Measurements from ENCODE around the gene TAF1D. TPM values are rescaled to one million over a fixed set of nuclear protein-coding genes. Genes with fewer than 3 reads are reported as not detected.
"Not testable (repeated sequence)": the region's sequence is repeated elsewhere in the genome, so short reads cannot be mapped to it uniquely, and the experiment has no call there.

The TAF1D gene
- total RNA-seq, 1 donor from 2014 or later = 83.2 TPM

GRCh38 chr11:93767018-93767417 lies 25.7 kb upstream of the TAF1D start:
- H3K4me3 ChIP-seq = no peak overlapping the region
- TF ChIP-seq, protein P1, sequence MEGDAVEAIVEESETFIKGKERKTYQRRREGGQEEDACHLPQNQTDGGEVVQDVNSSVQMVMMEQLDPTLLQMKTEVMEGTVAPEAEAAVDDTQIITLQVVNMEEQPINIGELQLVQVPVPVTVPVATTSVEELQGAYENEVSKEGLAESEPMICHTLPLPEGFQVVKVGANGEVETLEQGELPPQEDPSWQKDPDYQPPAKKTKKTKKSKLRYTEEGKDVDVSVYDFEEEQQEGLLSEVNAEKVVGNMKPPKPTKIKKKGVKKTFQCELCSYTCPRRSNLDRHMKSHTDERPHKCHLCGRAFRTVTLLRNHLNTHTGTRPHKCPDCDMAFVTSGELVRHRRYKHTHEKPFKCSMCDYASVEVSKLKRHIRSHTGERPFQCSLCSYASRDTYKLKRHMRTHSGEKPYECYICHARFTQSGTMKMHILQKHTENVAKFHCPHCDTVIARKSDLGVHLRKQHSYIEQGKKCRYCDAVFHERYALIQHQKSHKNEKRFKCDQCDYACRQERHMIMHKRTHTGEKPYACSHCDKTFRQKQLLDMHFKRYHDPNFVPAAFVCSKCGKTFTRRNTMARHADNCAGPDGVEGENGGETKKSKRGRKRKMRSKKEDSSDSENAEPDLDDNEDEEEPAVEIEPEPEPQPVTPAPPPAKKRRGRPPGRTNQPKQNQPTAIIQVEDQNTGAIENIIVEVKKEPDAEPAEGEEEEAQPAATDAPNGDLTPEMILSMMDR (IDR thresholded peaks at IDR 0.05) = no peak
- ATAC-seq (peak; percentile 52 to 72), DNase-seq (no peak)
- H3K4me1 ChIP-seq = no peaks in the 10 kb centered on the region
- H3K9me3 ChIP-seq = no peaks in the 10 kb centered on the region
- peaks cover 36% of the 10 kb centered on the region for H3K36me3 ChIP-seq
- H3K27ac ChIP-seq = no peak overlapping the region
- intact Hi-C loops (cut with DNase I) = no loop called here
- no peaks in the 10 kb centered on the region for H3K27me3 ChIP-seq (ENCODE audit: low read depth)

- Histone ChIP-seq H3K27ac (no peak overlapping the region), H3K4me1 (no peaks in the 10 kb centered on the region), H3K4me3 (no peak overlapping the region), H3K9me3 (no peaks in the 10 kb centered on the region), H3K36me3 (peaks cover 41% of the 10 kb centered on the region), H3K27me3 (ENCODE audit: low read depth) (no peaks in the 10 kb centered on the region)
- ATAC-seq = peak in 1 of 2 donors; percentile 37
- TF ChIP-seq, protein P1 (IDR thresholded peaks at IDR 0.05) = no peak
- intact Hi-C loops (cut with DNase I) = no loop called here
- DNase-seq = no peak
Observed at GRCh38 chr11:93766504-93766903, 25.2 kb upstream of the TAF1D start.

DNA sequence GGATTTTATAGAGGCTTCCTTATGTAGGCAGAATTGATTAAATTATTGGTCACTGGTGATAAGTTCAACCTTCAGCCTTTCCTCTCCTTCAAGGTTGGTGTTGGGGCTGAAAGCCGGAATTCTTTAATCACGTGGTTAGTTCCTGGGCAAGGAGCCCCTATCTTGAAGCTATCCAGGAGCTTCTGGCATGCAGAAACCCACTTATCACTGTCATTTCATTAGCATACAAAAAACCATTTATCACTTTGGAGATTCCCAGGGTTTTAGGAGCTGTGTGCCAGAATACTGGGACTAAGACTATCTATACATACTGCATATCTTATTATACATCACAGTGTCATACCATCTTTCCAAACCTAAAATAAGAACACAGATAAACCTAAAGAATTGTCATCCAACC lies 24.3 kb upstream of the TAF1D start:
- Histone ChIP-seq H3K36me3 (peaks cover 50% of the 10 kb centered on the region), H3K4me3 (no peak overlapping the region), H3K4me1 (no peaks in the 10 kb centered on the region), H3K9me3 (no peaks in the 10 kb centered on the region), H3K27me3 (ENCODE audit: low read depth) (no peaks in the 10 kb centered on the region), H3K27ac (no peak overlapping the region)
- DNase-seq = no peak
- TF ChIP-seq, protein P1 (IDR thresholded peaks at IDR 0.05) = no peak
- ATAC-seq = no peak
- intact Hi-C loops (cut with DNase I) = no loop called here

- Histone ChIP-seq H3K4me1 (no peaks in the 10 kb centered on the region), H3K27ac (no peak overlapping the region), H3K36me3 (peaks cover 87% of the 10 kb centered on the region), H3K9me3 (no peaks in the 10 kb centered on the region), H3K4me3 (no peak overlapping the region), H3K27me3 (ENCODE audit: low read depth) (no peaks in the 10 kb centered on the region)
- ATAC-seq (no peak), DNase-seq (no peak)
- intact Hi-C loops (cut with DNase I) = no loop called here
- TF ChIP-seq, protein P1 (IDR thresholded peaks at IDR 0.05) = no peak
Observed at GRCh38 chr11:93761910-93762309, 20.6 kb upstream of the TAF1D start.

- H3K4me1 ChIP-seq; H3K9me3 ChIP-seq; H3K4me3 ChIP-seq; H3K27ac ChIP-seq; intact Hi-C loops (cut with DNase I); DNase-seq; H3K27me3 ChIP-seq (ENCODE audit: low read depth); ATAC-seq: not testable (repeated sequence)
- peaks cover 100% of the 10 kb centered on the region for H3K36me3 ChIP-seq
Observed at GRCh38 chr11:93759123-93759522, 17.8 kb upstream of the TAF1D start.

DNA sequence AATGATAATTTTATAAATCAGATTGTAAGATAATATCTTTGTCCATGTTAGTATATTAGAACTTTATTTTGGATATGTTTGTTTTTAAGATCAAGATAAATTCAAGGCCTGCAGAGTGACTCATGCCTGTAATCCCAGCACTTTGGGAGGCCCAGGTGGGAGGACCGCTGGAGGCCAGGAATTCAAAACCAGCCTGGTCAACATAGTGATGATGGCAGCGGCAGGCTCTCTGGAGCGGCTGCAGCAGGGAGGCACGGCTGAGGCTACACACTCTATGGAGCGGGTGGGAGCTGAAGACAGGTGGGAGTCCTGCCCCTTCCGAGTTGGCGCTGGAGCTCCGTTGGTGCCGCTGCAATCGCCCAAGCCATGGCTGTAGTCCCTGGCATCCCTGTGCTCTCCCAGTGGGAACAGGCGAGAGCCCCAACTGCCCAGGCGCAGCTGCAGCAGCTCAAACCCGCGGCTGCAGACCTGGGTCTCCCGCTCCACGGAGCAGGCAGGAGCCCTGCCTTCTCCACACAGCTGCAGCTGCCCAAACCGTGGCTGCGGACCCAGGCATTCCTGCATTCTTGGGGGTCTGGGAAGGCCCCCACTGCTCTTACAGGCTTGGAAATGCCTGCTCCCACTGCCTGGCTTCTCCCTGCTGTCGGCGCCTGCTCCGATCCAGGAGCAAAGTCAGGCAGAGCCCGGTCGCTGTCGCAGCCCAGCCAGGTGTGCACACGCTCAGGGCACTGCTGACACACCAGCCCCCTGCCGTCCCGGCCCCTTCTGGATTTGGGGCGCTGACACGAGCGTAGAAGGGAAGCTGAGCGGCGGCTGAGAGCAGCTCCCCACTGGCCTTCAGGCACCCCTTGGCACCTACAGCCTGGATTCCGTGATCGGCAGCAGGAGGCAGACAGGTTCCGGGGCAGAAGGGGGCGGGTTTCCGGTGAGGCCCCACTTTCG lies 16.9 kb upstream of the TAF1D start:
- H3K36me3 ChIP-seq = peaks cover 100% of the 10 kb centered on the region
- H3K27ac ChIP-seq = no peak overlapping the region
- no peaks in the 10 kb centered on the region for H3K27me3 ChIP-seq (ENCODE audit: low read depth)
- TF ChIP-seq, protein P1 (IDR thresholded peaks at IDR 0.05) = no peak
- no peak overlapping the region for H3K4me3 ChIP-seq
- intact Hi-C loops (cut with DNase I) = no loop called here
- ATAC-seq (no peak), DNase-seq (no peak)
- no peaks in the 10 kb centered on the region for H3K9me3 ChIP-seq
- no peaks in the 10 kb centered on the region for H3K4me1 ChIP-seq
